K562 treated with DMSO at 1 percent for 48 hours (cell line): ENCODE data around the gene KDF1. TPM values are rescaled to one million over a fixed set of nuclear protein-coding genes. Genes with fewer than 3 reads are reported as not detected.

Experiments used
- total RNA-seq: library from RNA; unstranded; fragments of 300-600 nt; gene quantifications from 2 replicates; pipeline ENCODE4 v1.2.3, GENCODE V29; 2022; ENCODE audit warnings: low replicate concordance; ENCODE audit errors: extremely low read depth

Gene KDF1
- not detected in 2 replicates for total RNA-seq

DNA sequence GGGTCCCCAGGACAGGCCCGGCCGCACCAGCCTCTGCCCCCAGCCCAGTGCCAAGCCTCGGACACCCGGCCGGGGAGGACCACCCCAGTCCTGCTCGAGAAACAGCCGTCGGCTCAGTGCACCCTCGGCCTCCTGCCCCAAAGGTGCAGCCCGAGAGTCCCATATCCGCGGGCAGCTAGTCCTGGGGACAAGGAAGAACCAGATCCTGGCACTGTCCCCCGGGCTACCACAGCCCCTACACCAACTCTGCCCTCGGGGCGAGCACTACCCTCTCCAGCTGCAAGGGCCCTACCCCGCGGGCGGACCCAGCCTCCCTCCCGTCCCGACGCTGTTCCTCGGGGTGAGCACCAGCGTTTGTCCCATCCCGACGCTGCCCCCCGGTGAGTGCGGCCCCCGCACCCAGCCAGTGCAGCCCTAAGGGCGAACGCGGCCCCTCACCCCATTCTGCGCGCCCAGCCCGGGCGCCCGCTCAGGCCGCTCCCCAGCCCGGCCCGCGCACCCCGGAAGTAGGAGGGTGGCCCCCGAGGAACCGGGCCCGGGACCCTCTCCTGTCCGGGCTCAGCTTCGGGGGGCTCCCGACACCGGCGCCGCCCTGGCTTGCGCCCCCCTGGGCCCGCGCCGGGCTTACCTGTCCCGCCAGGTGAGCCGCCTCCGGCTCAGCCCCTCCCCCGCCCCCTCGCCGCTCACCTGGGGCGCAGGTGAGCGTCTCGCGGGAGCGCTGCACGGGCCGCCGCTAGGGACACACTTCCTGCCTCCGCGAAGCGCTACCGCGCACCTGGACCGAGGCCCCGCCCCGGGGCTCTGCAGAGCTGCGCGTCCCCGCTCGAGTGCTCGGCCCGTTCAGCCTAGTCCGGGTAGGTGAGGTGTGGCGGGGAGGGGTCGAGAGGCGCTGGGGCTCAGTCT, at the start of gene KDF1:
Gene KDF1, minus strand, starts transcription at position 747 of the 903 bp plus-strand sequence. CDS start 8,088 bp downstream, outside the sequence.

DNA sequence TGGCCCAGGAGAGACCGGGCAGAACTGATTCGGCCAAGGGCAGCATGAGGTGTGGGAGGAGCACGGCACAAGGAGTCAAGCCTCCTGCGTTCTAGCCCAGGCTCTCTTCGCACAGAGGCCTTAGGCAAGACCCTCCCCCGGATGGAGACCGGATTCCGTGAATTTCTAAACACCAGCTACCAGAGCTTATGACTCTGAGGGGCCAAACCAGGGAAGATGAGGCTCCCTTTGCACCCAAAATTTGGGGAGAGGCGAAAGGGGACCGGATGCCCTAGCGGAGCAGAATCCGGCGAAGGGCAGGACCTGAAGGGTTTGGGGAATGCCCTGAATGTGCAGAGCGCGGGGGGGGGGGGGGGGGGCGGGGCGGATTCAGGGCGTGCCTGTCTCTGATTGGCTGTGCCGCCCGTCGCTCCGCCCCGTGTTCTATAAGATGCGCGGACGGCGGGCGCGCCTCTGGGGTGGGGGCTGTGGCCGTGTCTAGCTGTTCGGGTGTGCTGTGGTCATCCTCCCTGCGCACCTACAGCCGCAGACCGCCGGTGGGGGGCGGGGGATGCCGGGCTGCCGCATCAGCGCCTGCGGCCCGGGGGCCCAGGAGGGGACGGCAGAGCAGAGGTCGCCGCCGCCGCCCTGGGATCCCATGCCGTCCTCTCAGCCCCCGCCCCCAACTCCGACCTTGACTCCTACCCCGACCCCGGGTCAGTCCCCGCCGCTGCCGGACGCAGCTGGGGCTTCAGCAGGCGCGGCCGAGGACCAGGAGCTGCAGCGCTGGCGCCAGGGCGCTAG, 33.2 kb upstream of the KDF1 start, which contains the start of gene TRNP1:
Gene TRNP1, plus strand, starts transcription at position 456 of the 783 bp plus-strand sequence. Its CDS starts 95 bp downstream, at position 551.

DNA sequence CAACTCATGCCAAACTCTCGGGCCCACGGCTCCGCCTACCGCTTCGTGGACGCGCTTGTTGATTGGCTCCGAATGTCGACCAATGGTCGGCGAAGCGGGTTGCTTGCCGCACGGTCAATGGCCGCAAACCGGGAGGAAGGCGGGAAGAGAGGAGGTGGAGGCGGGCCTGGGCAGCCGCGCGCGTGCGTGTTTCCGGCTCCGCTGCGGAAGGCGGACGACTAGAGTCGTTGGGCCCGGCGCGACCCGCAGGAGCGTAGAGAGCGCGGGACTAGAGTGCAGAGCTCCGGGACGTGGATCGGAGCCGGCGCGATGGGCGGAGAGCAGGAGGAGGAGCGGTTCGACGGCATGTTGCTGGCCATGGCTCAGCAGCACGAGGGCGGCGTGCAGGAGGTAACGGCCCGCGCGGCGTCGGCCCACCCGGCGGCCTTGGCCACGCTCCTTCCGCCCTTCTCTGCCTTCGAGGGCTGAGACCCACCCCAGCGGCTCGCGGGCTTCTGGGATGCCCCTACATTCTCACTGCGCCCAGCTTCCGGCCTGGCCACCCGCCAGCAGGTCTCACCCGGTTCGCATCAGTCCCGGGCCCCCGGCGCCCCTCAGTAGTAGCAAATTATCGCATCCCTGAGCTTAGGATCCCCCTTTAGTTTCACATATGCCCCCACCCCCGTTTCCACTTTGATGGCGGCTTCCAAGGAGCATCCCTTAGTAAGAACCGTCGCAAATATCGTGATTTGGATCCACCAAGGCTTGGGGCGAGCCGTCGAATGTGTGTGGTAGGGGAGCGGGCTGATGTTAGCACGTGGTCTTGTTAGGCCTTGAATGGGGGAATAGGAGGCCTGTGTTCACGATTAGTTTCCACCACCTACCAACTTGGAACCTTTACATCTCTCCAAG, 38.5 kb downstream of the KDF1 start, which contains the start of gene NUDC:
Gene NUDC, plus strand, starts transcription at position 204 of the 891 bp plus-strand sequence. Its CDS starts 106 bp downstream, at position 310.

DNA sequence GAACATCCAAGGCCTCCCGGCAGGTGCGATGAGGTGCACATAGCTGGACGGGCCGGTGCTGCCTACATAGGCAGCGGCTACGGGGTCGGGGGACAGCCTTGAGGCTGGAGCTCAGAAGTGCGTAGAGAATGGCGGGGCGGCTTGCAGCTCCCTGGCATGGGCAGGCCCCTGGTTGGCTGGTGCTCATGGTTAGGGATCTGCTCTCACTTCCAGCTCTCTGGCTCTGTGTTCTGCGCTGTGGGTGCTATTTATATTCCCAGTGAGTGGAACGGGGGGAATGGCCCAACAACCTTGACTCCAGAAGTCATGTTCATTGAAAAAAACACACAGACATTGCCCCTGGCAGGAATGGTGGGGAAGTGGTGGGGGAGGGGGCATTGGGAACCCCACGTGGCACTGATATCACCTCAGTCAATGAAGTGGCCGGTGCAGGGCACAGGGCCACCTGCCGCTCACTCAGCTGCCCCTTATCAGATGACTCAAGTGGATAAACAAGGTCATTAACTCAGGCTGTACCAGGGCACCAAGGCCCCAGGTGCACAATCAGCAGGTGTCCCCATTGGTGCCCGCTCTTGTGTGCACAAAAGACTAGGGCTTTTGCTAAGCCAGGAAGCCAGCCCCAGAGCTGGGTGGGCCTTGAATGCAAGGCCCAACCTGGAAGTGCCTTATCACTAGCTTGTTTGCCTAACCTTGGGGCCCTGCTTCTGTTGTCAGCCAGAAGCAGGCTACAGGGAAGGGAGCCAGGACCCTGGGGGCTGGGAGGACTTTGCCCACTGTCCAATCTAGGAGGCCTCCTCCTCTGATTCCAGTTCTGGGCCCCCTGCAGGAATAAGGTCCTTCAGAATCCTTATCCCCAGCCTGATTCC, 46.3 kb downstream of the KDF1 start, which contains the start of gene NR0B2:
Gene NR0B2, minus strand, starts transcription at position 222 of the 866 bp plus-strand sequence. Its CDS starts 35 bp downstream, at position 187.

DNA sequence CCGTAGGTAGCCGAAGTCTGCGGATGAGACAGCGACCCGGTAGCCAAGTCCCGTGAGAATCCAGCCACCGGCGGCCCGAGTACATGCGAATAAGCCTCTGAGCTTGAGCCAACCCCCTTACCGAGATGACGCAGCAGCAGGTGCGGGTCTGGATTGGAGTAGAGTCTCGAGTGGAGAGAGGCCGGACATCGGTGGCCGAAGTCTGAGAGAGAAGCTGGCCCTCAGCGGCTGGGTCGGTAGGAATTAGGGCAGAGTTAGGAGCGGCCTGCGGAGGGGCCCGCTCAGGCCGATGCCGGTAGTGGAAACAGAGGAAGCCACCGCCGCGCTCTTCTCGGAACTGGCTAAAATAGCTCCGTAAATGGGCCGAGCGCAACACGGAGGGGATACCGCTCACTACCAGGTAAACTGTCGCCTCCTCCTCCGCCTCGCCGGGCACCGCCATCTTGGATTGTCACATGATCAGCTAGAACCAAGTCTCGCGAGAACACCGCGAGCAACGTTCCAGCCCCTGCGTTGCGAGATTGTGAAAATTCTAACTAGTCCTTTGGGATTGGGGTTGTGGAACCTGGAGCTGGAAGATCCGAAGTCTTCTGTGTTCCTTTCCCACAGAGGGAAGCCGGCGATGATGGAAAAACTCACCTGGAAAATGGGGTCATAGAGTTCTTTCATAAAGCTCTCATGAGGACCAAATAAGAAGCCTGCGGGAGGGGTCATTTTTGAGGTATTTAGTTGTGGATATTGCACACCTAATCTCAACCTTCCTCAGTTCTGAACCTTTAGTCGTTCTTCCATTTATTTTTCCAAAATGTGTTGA, 60.1 kb downstream of the KDF1 start, which contains the start of gene GPATCH3:
Gene GPATCH3, minus strand, starts transcription at position 467 of the 814 bp plus-strand sequence. Its CDS starts 25 bp downstream, at position 442.

Other genes starting within 250 kb of the KDF1 start
- gene PIGV, start 172.5 kb downstream of the KDF1 start, total RNA-seq = not detected in 2 replicates
- 70.7 TPM in 1 of 2 replicates, not detected in the other for gene ZDHHC18, start 133.8 kb downstream of the KDF1 start, total RNA-seq
- gene SFN, start 97.3 kb downstream of the KDF1 start, total RNA-seq = not detected in 2 replicates
- not detected in 2 replicates for gene GPN2, start 70.2 kb downstream of the KDF1 start, total RNA-seq
- not detected in 2 replicates for gene GPATCH3, start 60.0 kb downstream of the KDF1 start, total RNA-seq
- not detected in 2 replicates for gene NR0B2, start 46.5 kb downstream of the KDF1 start, total RNA-seq
- not detected in 2 replicates for gene NUDC, start 38.7 kb downstream of the KDF1 start, total RNA-seq
- gene TRNP1, start 33.2 kb upstream of the KDF1 start, total RNA-seq = not detected in 2 replicates
- gene TENT5B, start 52.4 kb upstream of the KDF1 start, total RNA-seq = not detected in 2 replicates
- not detected in 2 replicates for gene SLC9A1, start 194.7 kb upstream of the KDF1 start, total RNA-seq